Mesendoderm (in vitro differentiated cells): ENCODE data around the gene NDUFAF8.

Source experiments
- DNase-seq: peaks from one replicate; pipeline ENCODE4 v3.0.0; 2013
- H2AK5ac ChIP-seq: 2 replicates; pipeline ENCODE4 v1.6.1; 2013; ENCODE audit warnings: low read length, inconsistent platforms
- H2BK120ac ChIP-seq: 2 replicates; pipeline ENCODE4 v1.6.1; 2013; ENCODE audit warnings: low read depth, mild to moderate bottlenecking, low read length, moderate library complexity, mixed read lengths
- H2BK15ac ChIP-seq: replicated peaks from 2 replicates; pipeline ENCODE4 v1.6.1; 2013; ENCODE audit warnings: low read depth, mild to moderate bottlenecking, moderate library complexity
- H2BK5ac ChIP-seq: 2 replicates; pipeline ENCODE4 v1.6.1; 2013; ENCODE audit warnings: low read length, inconsistent platforms
- H3K18ac ChIP-seq: 2 replicates; pipeline ENCODE4 v1.6.1; 2013; ENCODE audit warnings: mild to moderate bottlenecking, low read length, mixed read lengths
- H3K23ac ChIP-seq: one replicate; pipeline ENCODE4 v1.6.1; 2013; ENCODE audit warnings: low read length
- H3K27ac ChIP-seq: 2 replicates; pipeline ENCODE4 v1.5.1; 2013; ENCODE audit warnings: low read depth, mild to moderate bottlenecking, inconsistent platforms, low read length, moderate library complexity
- H3K27me3 ChIP-seq: 2 replicates; pipeline ENCODE4 v1.6.1; 2013; ENCODE audit warnings: low read length, control low read depth, mild to moderate bottlenecking, inconsistent platforms; ENCODE audit not compliant: insufficient read depth, poor library complexity
- H3K36me3 ChIP-seq: 2 replicates; pipeline ENCODE4 v1.6.1; 2013; ENCODE audit warnings: low read length, inconsistent platforms; ENCODE audit not compliant: control insufficient read depth, insufficient read depth
- H3K4ac ChIP-seq: one replicate; pipeline ENCODE4 v1.6.1; 2013; ENCODE audit warnings: low read depth, mild to moderate bottlenecking, low read length, moderate library complexity
- H3K4me1 ChIP-seq: 2 replicates; pipeline ENCODE4 v1.6.1; 2013; ENCODE audit warnings: low read depth, low read length, inconsistent platforms; ENCODE audit not compliant: control insufficient read depth
- H3K4me2 ChIP-seq: 2 replicates; pipeline ENCODE4 v1.6.1; 2013; ENCODE audit warnings: low read length
- H3K4me3 ChIP-seq: 2 replicates; pipeline ENCODE4 v1.5.1; 2013; ENCODE audit warnings: mild to moderate bottlenecking, low read length
- H3K56ac ChIP-seq: one replicate; pipeline ENCODE4 v1.6.1; 2013; ENCODE audit warnings: low read length
- H3K79me1 ChIP-seq: 2 replicates; pipeline ENCODE4 v1.6.1; 2013; ENCODE audit warnings: low read length, inconsistent platforms
- H3K79me2 ChIP-seq: 2 replicates; pipeline ENCODE4 v1.6.1; 2013; ENCODE audit warnings: mild to moderate bottlenecking, low read length; ENCODE audit not compliant: control insufficient read depth, insufficient read depth
- H3K9ac ChIP-seq: 2 replicates; pipeline ENCODE4 v1.6.1; 2013; ENCODE audit warnings: low read length, inconsistent platforms
- H4K5ac ChIP-seq: one replicate; pipeline ENCODE4 v1.6.1; 2013; ENCODE audit warnings: low read length
- H4K8ac ChIP-seq: one replicate; pipeline ENCODE4 v1.6.1; 2013; ENCODE audit warnings: low read depth, mild to moderate bottlenecking, control low read depth, low read length, moderate library complexity
- WGBS: extraction: QIAGEN DNeasy Blood & Tissue Kit; methylation state at CpG from one replicate; pipeline ENCODE4 v1.1.7; 2013; ENCODE audit warnings: low lambda C conversion rate, missing lambda C conversion rate; ENCODE audit not compliant: insufficient coverage; ENCODE audit errors: extremely low coverage; 5-methylcytosine and 5-hydroxymethylcytosine counted together

NDUFAF8 gene

DNA sequence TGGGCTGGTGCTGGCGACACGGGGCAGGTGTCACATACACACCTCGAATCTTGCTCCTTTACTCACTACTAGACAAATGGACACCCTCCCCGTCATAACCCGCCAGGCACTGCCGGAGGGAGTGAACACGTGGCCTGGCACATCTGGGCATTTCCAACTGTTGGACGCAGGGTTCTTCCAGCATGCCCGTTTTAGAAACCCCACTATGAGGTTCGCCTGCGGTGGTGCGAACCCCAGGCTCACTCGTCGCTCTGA lies 9.5 kb upstream of the NDUFAF8 start:
- no peak overlapping the region for H4K8ac ChIP-seq
- H3K4me1 ChIP-seq = no peaks in the 10 kb centered on the region
- no peak overlapping the region for H3K18ac ChIP-seq
- WGBS = no CpG with 5 or more reads among the region's 14 CpGs
- no peak overlapping the region for H2BK5ac ChIP-seq
- H2AK5ac ChIP-seq = no peak overlapping the region
- peaks cover 3% of the 10 kb centered on the region for H3K36me3 ChIP-seq
- no peak overlapping the region for H3K56ac ChIP-seq
- H3K79me1 ChIP-seq = no peaks in the 10 kb centered on the region
- DNase-seq = no peak
- no peaks in the 10 kb centered on the region for H3K27me3 ChIP-seq
- no peak overlapping the region for H4K5ac ChIP-seq
- no peak overlapping the region for H3K4ac ChIP-seq
- H3K9ac ChIP-seq = no peak overlapping the region
- H3K79me2 ChIP-seq = no peaks in the 10 kb centered on the region
- no peak overlapping the region for H2BK15ac ChIP-seq
- no peak overlapping the region for H3K27ac ChIP-seq
- no peak overlapping the region for H3K4me3 ChIP-seq
- no peak overlapping the region for H2BK120ac ChIP-seq
- H3K4me2 ChIP-seq = no peak overlapping the region
- H3K23ac ChIP-seq = no peak overlapping the region

DNA sequence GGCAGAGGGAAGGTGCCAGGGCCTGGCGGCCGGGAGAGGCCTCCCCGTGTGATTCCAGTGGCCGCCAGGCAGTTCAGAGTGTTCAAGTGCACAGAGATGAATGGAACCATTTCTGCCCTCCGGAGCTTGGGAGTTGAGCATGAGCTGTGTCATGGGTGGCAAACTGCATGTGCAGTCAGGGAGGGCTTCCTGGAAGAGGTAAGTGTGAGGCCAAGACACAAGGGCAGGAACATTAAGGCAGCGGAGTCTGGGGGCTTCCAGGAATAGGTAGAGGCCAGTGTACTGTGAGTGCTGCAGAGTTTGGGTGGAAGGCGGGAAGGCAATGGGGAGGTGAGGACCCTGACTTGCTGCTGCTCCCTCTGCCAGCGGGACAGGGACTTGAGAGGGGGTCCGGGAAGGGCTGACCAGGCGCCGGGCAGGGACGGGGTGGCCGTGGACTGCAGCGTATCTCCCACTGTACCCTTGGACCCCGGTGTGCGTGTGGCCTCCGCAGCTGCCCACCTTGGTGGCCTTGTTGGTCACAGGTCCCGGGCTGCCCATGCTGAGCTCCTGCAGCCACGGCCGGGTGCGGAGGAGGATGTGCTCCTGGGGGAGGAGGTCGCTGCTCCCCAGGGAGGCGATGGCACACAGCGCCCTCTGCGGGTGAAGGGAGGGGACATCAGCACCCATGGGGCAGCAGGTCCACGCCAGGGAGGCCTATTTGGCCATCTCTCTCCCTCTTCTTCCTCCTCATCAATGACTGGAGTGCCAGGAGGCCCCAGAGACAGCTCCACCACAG lies 8.9 kb upstream of the NDUFAF8 start:
- no CpG with 5 or more reads among the region's 26 CpGs for WGBS
- H3K4me2 ChIP-seq = no peak overlapping the region
- no peak overlapping the region for H3K18ac ChIP-seq
- no peak overlapping the region for H3K4ac ChIP-seq
- no peak overlapping the region for H2BK15ac ChIP-seq
- H3K4me1 ChIP-seq = no peaks in the 10 kb centered on the region
- peaks cover 3% of the 10 kb centered on the region for H3K36me3 ChIP-seq
- no peak overlapping the region for H3K9ac ChIP-seq
- no peak overlapping the region for H2BK120ac ChIP-seq
- H4K5ac ChIP-seq = no peak overlapping the region
- H3K4me3 ChIP-seq = no peak overlapping the region
- H3K23ac ChIP-seq = no peak overlapping the region
- H3K79me2 ChIP-seq = no peaks in the 10 kb centered on the region
- H3K56ac ChIP-seq = no peak overlapping the region
- peak; percentile 52 for DNase-seq
- H2BK5ac ChIP-seq = no peak overlapping the region
- no peak overlapping the region for H2AK5ac ChIP-seq
- no peak overlapping the region for H4K8ac ChIP-seq
- no peak overlapping the region for H3K27ac ChIP-seq
- no peaks in the 10 kb centered on the region for H3K79me1 ChIP-seq
- no peaks in the 10 kb centered on the region for H3K27me3 ChIP-seq

DNA sequence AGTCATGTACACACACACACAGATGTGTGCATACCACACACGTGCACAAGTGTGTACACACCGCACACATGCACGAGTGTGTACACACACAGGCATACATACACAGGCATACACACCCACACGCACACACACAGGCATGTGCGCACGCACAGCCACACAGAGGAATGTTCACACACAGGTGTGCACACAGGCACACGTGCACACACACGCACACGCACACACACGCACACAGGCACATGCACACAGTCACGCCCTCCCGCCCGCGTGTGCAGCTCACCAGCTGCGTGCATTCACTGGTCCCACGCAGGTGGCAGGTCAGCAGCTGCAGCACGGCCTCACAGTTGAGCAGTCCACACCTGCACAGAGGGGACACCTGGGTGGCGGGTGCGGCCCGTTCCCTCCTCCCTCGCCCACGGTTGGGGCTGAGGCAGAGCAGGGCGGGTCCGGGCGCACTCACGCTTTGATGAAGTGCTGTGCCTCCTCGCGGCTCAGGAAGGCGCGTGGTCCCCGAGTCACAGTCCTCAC lies 7.9 kb upstream of the NDUFAF8 start:
- Histone ChIP-seq H3K79me2 (no peaks in the 10 kb centered on the region), H4K5ac (no peak overlapping the region), H3K27me3 (no peaks in the 10 kb centered on the region), H3K36me3 (peaks cover 3% of the 10 kb centered on the region), H3K4me2 (no peak overlapping the region), H3K4me3 (no peak overlapping the region), H2BK5ac (no peak overlapping the region), H3K4me1 (no peaks in the 10 kb centered on the region), H2BK120ac (no peak overlapping the region), H3K18ac (no peak overlapping the region), H3K27ac (no peak overlapping the region), H2AK5ac (no peak overlapping the region), H3K56ac (no peak overlapping the region), H2BK15ac (no peak overlapping the region), H3K9ac (no peak overlapping the region), H3K79me1 (no peaks in the 10 kb centered on the region), H3K23ac (no peak overlapping the region), H3K4ac (no peak overlapping the region), H4K8ac (no peak overlapping the region)
- DNase-seq = no peak
- no CpG with 5 or more reads among the region's 31 CpGs for whole genome bisulfite sequencing

DNA sequence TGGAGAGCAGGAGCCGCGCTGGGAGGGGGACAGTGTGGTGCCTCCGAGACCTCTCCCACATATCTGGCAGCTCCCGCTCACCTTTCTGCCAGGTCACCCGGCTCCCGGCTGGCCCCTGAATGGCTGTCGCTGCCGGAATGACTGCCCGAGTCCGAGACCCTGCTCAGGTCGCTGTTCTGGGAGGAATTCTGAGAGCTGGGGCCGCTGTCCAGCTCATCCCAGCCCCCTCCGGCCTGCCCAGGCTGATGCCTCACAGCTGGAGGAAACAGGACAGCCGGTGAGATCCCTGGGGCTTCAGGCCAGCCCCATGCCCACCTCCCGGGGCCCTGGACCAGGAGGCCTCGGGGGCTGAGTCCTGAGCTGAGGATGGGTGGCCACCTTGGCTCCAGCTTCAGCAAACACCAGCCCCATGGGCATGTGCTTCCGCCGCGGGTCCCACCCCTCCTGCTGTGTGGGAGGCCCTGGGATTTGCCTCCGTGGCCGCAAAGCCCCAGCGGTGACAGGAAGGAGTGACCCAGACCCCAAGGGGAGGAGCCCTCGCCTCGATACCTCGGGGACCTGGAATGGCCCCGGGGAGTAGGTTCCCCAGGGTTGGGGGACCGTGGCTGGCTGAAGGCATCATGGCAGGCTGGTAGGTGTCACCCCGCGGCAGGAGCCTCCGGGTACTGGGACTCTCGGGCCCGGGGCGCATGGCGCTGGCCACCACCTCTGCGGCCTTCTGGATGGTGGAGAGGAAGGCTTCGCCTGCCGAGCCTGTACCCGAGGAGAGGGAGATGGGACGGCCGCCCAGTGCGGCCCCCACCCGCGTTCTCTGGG lies 7.1 kb upstream of the NDUFAF8 start:
- no peaks in the 10 kb centered on the region for H3K27me3 ChIP-seq
- no peak overlapping the region for H3K18ac ChIP-seq
- no peaks in the 10 kb centered on the region for H3K79me1 ChIP-seq
- H3K4me2 ChIP-seq = no peak overlapping the region
- H3K4ac ChIP-seq = no peak overlapping the region
- no peak overlapping the region for H3K9ac ChIP-seq
- no CpG with 5 or more reads among the region's 43 CpGs for WGBS
- no peak overlapping the region for H2BK15ac ChIP-seq
- no peak overlapping the region for H4K8ac ChIP-seq
- no peak overlapping the region for H2AK5ac ChIP-seq
- H3K79me2 ChIP-seq = no peaks in the 10 kb centered on the region
- no peak overlapping the region for H2BK120ac ChIP-seq
- no peak overlapping the region for H3K23ac ChIP-seq
- peaks cover 3% of the 10 kb centered on the region for H3K36me3 ChIP-seq
- H3K56ac ChIP-seq = no peak overlapping the region
- no peaks in the 10 kb centered on the region for H3K4me1 ChIP-seq
- H3K27ac ChIP-seq = no peak overlapping the region
- no peak for DNase-seq
- H3K4me3 ChIP-seq = no peak overlapping the region
- H2BK5ac ChIP-seq = no peak overlapping the region
- no peak overlapping the region for H4K5ac ChIP-seq

DNA sequence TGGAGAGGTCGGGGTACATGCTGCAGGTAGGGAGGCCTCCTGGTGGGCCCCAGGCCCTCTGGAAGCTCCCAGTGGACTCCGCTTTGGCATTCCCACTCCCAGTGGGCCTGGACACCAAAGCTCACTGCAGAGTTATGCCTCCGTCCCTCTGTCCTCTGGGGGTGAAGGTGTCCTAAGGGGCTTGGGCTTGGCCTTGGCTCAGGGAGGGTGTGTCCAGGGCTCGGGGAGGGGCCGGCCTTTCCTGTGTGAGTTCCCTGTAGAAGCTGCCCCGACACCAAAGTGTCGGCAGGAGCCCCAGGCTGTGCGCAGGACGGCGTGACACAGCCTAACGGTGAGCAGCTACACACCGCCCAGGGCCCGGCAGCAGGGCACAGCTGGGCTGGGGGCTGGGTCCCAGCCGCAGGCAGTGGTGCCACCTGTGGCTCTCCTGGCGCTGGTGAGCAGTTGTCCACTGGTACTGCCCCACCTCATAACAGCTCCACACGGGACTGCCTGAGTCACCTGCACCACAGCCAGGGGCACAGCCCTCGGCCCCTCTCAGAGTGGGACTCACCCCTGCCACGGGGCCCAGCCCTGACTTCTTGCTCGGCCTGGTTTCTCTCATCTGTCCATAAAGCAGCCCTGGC lies 6.4 kb upstream of the NDUFAF8 start:
- Histone ChIP-seq H2AK5ac (no peak overlapping the region), H3K56ac (no peak overlapping the region), H3K79me1 (no peaks in the 10 kb centered on the region), H3K18ac (no peak overlapping the region), H3K27ac (no peak overlapping the region), H3K4ac (no peak overlapping the region), H4K5ac (no peak overlapping the region), H3K79me2 (no peaks in the 10 kb centered on the region), H4K8ac (no peak overlapping the region), H2BK15ac (no peak overlapping the region), H3K36me3 (peaks cover 3% of the 10 kb centered on the region), H2BK120ac (no peak overlapping the region), H3K9ac (no peak overlapping the region), H3K27me3 (no peaks in the 10 kb centered on the region), H3K4me3 (no peak overlapping the region), H3K23ac (no peak overlapping the region), H3K4me2 (no peak overlapping the region), H2BK5ac (no peak overlapping the region), H3K4me1 (no peaks in the 10 kb centered on the region)
- no CpG with 5 or more reads among the region's 19 CpGs for WGBS
- DNase-seq = no peak
